ENCODE measurements around the gene ZNF511.

Gene ZNF511

GRCh38 chr10:133316732-133317131 is 8.0 kb downstream of the ZNF511 start:
- TF ChIP-seq KLF9 (tag by site-specific recombination; IDR thresholded peaks at IDR 0.05; ENCODE audit: low read depth) (peak; percentile 78), RBAK (tag by site-specific recombination; IDR thresholded peaks at IDR 0.05) (no peak), ZNF555 (tag by site-specific recombination; conservative IDR thresholded peaks at IDR 0.05) (no peak)
- H3K27ac ChIP-seq (ENCODE audit: extremely low read depth, low read depth, low read length) = no peak overlapping the region
- no peaks in the 10 kb centered on the region for H3K4me1 ChIP-seq (ENCODE audit: control insufficient read depth, insufficient read depth, low read length)
- H3K36me3 ChIP-seq (ENCODE audit: control insufficient read depth in 2 of 2, insufficient read depth in 1 of 2, low read length in 2 of 2) = peaks cover 0 to 16% of the 10 kb centered on the region in 2 experiments; a peak in 1 of 3 replicates
- no peak overlapping the region for H3K4me3 ChIP-seq (ENCODE audit: low read depth, low read length)
- POLR2A ChIA-PET = no interaction called here
- CTCF ChIA-PET = interaction anchor here (3.3 kb wide), 1 partner anchor 12 kb away, joined by 20 read pairs; no protein-coding TSS in a partner anchor
- no peaks in the 10 kb centered on the region for H3K9me3 ChIP-seq (ENCODE audit: control insufficient read depth, insufficient read depth, low read depth, low read length)

- Histone ChIP-seq H3K4me1 (ENCODE audit: control insufficient read depth, insufficient read depth, low read length) (no peaks in the 10 kb centered on the region), H3K9me3 (ENCODE audit: control insufficient read depth, insufficient read depth, low read depth, low read length) (no peaks in the 10 kb centered on the region), H3K27ac (ENCODE audit: extremely low read depth, low read depth, low read length) (peak overlapping the region; percentile 74; the same call in 1 of the 2 replicates), H3K4me3 (ENCODE audit: low read depth, low read length) (peak overlapping the region; percentile 48), H3K36me3 (ENCODE audit: control insufficient read depth in 2 of 2, insufficient read depth in 1 of 2, low read length in 2 of 2) (no peaks in the 10 kb centered on the region)
- ChIA-PET POLR2A (no interaction called here), CTCF (interaction anchor here (1.1 to 1.6 kb wide), 3 partner anchors 9 to 175 kb away, joined by 3 to 7 read pairs (median 7); no protein-coding TSS in a partner anchor)
- no peak for TF ChIP-seq GFI1B (tag by site-specific recombination; IDR thresholded peaks at IDR 0.05)
- TF ChIP-seq ZNF362 (tag by site-specific recombination; IDR thresholded peaks at IDR 0.05) = no peak
- no peak for TF ChIP-seq ZNF624 (tag by site-specific recombination; IDR thresholded peaks at IDR 0.05)
- TF ChIP-seq BCL11A (tag by site-specific recombination; IDR thresholded peaks at IDR 0.05; ENCODE audit: low read depth) = peak; percentile 57; the same call in 1 of the 2 replicates
- TF ChIP-seq ZNF292 (tag by site-specific recombination; IDR thresholded peaks at IDR 0.05; ENCODE audit: borderline replicate concordance, low read depth) = no peak
- TF ChIP-seq ZNF830 (tag by site-specific recombination; IDR thresholded peaks at IDR 0.05; ENCODE audit: low read depth) = no peak
- TF ChIP-seq TCF7L2 (IDR thresholded peaks at IDR 0.05; ENCODE audit: borderline replicate concordance, low read depth, low read length) = no peak
- TF ChIP-seq ZNF776 (tag by site-specific recombination; IDR thresholded peaks at IDR 0.05; ENCODE audit: borderline replicate concordance) = no peak
- no peak for TF ChIP-seq ZNF513 (tag by site-specific recombination; IDR thresholded peaks at IDR 0.05)
- TF ChIP-seq ZBTB26 (tag by site-specific recombination; optimal IDR thresholded peaks at IDR 0.05) = peak; percentile 88
- peak; percentile 52 for TF ChIP-seq ZNF423 (tag by site-specific recombination; IDR thresholded peaks at IDR 0.05)
- peak; percentile 87 for TF ChIP-seq KLF16 (tag by site-specific recombination; IDR thresholded peaks at IDR 0.05)
- TF ChIP-seq ZNF302 (tag by site-specific recombination; IDR thresholded peaks at IDR 0.05; ENCODE audit: low read depth) = no peak
- TF ChIP-seq ZNF24 (tag by site-specific recombination; IDR thresholded peaks at IDR 0.05) = peak; percentile 78
- peak; percentile 74 for TF ChIP-seq ZBTB10 (tag by site-specific recombination; IDR thresholded peaks at IDR 0.05)
- TF ChIP-seq SP3 (tag by site-specific recombination; IDR thresholded peaks at IDR 0.05) = peak; percentile 71
- peak; percentile 57; the same call in 1 of the 2 replicates for TF ChIP-seq ZSCAN4 (tag by site-specific recombination; IDR thresholded peaks at IDR 0.05)
- TF ChIP-seq ZNF777 (tag by site-specific recombination; IDR thresholded peaks at IDR 0.05; ENCODE audit: borderline replicate concordance) = peak; percentile 69; the same call in 1 of the 2 replicates
- TF ChIP-seq ZSCAN5A (tag by site-specific recombination; IDR thresholded peaks at IDR 0.05) = 0 out of 2 replicates have a peak, but pooled peaks have one; percentile 35
- TF ChIP-seq ZNF560 (tag by site-specific recombination; IDR thresholded peaks at IDR 0.05; ENCODE audit: borderline replicate concordance) = no peak
- TF ChIP-seq ZNF521 (tag by site-specific recombination; IDR thresholded peaks at IDR 0.05) = no peak
- no peak for TF ChIP-seq ZNF585B (tag by site-specific recombination; IDR thresholded peaks at IDR 0.05)
Observed at GRCh38 chr10:133318494-133319127, 9.9 kb downstream of the ZNF511 start.

Measured in HEK293 (cell line).